Activated naive CD4-positive, alpha-beta T cell treated with anti-CD3 and anti-CD28 coated beads, Interleukin-2, amount 50 U/mL, for 72 hours (primary cell): ENCODE data around the gene WNT8B. TPM values are rescaled to one million over a fixed set of nuclear protein-coding genes. Genes with fewer than 3 reads are reported as not detected.

Source experiments
- ATAC-seq, 2 donors: fragments of 150-1000 bp; cut with Tn5 transposase; 2 replicates each; pipeline ENCODE4 v1.10.0; 2021; ENCODE audit warnings: mild to moderate bottlenecking in 2 of 2, moderate library complexity in 2 of 2
- DNase-seq, 2 donors: peaks; one replicate each; pipeline ENCODE4 v3.0.0; 2021 to 2022; ENCODE audit warnings: low spot score in 2 of 2
- H3K27ac Mint-ChIP-seq, 2 donors: one replicate each; pipeline ENCODE4 v1.8.0; 2022; ENCODE audit warnings: mild to moderate bottlenecking in 2 of 2, mixed read lengths in 2 of 2
- H3K36me3 Mint-ChIP-seq, 2 donors: one replicate each; pipeline ENCODE4 v1.8.0; 2022; ENCODE audit warnings: mixed read lengths in 2 of 2
- H3K9me3 Mint-ChIP-seq, 2 donors: one replicate each; pipeline ENCODE4 v1.8.0; 2022; ENCODE audit warnings: mixed read lengths in 2 of 2
- total RNA-seq, 2 donors: library from RNA; stranded (reverse); gene quantifications; one replicate each; pipeline ENCODE4 v1.2.3, GENCODE V29; 2022

Gene WNT8B
- total RNA-seq, 2 donors from 2014 or later, result 0.20 to 0.45 TPM

- ATAC-seq (no peak), DNase-seq (no peak)
- Mint-ChIP-seq H3K27ac (no peak overlapping the region), H3K9me3 (peaks cover 0 to 3% of the 10 kb centered on the region in 2 donors), H3K36me3 (no peaks in the 10 kb centered on the region)
These were observed 16.2 kb downstream of the WNT8B start for GRCh38 chr10:100479037-100479436.

- H3K9me3 Mint-ChIP-seq, result peaks cover 0 to 3% of the 10 kb centered on the region in 2 donors
- no peaks in the 10 kb centered on the region for H3K36me3 Mint-ChIP-seq
- no peak overlapping the region for H3K27ac Mint-ChIP-seq
- ATAC-seq, result no peak
- no peak for DNase-seq
These were observed 17.2 kb downstream of the WNT8B start for GRCh38 chr10:100480002-100480401.

DNA sequence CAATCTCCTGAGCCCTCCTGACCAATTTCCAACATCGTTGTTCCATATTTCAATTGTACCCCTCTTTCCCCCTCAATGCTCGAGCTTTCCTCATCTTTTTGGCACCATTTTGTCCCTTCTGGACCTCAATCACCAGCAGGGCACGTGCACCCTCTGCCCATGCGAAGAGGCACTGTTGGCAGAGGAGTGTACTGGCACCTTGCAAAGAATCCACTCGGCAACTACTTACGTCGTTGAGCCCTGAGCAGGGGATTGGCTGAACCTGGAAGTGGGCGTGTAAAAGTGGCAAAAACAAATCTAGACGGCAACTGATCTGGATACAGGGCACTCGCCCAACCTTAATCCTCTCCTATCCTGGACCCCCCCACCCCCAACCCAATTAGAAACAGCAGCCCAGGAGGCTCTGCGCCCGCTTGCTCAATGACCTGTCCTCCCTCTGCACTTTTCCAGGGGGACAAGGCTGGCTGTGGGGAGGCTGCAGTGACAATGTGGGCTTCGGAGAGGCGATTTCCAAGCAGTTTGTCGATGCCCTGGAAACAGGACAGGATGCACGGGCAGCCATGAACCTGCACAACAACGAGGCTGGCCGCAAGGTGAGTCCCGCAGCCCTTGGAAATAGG lies 18.8 kb downstream of the WNT8B start:
- peak; percentile 92 to 97 for ATAC-seq
- H3K27ac Mint-ChIP-seq, result peak overlapping the region in 1 of 2 donors; percentile 69
- H3K36me3 Mint-ChIP-seq, result no peaks in the 10 kb centered on the region
- DNase-seq, result peak; percentile 87 to 97
- H3K9me3 Mint-ChIP-seq, result peaks cover 0 to 3% of the 10 kb centered on the region in 2 donors

DNA sequence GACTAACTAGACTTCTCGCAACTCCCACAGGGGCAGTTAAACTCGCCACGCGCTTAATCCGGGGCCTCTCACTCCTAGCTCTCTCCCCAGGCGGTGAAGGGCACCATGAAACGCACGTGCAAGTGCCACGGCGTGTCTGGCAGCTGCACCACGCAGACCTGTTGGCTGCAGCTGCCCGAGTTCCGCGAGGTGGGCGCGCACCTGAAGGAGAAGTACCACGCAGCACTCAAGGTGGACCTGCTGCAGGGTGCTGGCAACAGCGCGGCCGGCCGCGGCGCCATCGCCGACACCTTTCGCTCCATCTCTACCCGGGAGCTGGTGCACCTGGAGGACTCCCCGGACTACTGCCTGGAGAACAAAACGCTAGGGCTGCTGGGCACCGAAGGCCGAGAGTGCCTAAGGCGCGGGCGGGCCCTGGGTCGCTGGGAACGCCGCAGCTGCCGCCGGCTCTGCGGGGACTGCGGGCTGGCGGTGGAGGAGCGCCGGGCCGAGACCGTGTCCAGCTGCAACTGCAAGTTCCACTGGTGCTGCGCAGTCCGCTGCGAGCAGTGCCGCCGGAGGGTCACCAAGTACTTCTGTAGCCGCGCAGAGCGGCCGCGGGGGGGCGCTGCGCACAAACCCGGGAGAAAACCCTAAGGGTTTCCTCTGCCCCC lies 19.5 kb downstream of the WNT8B start:
- Mint-ChIP-seq H3K9me3 (peaks cover 0 to 3% of the 10 kb centered on the region in 2 donors), H3K27ac (no peak overlapping the region), H3K36me3 (peaks cover 0 to 7% of the 10 kb centered on the region in 2 donors)
- peak; percentile 59 to 74 for DNase-seq
- ATAC-seq, result peak; percentile 64 to 75

DNA sequence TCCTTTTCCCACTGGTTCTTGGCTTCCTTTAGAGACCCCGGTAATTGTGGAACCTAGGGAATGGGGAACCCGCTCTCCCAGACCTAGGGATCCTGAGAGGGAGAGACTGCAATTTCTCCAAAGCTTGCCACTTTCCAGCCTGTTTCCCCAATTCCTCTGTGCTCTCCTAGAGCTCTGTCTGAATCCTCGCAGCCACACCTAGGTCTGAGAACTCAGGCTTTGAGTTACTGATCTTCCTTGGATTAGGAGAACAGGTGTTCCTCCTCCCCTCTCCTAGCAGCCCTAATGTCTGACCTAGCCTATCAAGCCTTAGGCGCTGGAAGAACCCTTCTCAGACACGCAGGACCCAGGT lies 20.0 kb downstream of the WNT8B start:
- H3K27ac Mint-ChIP-seq, result no peak overlapping the region
- peaks cover 0 to 3% of the 10 kb centered on the region in 2 donors for H3K9me3 Mint-ChIP-seq
- ATAC-seq (peak in 1 of 2 donors; percentile 12), DNase-seq (no peak)
- H3K36me3 Mint-ChIP-seq, result peaks cover 0 to 7% of the 10 kb centered on the region in 2 donors

- no peak for ATAC-seq
- DNase-seq, result no peak
- H3K9me3 Mint-ChIP-seq, result peaks cover 0 to 3% of the 10 kb centered on the region in 2 donors
- H3K36me3 Mint-ChIP-seq, result peaks cover 1 to 8% of the 10 kb centered on the region in 2 donors
- no peak overlapping the region for H3K27ac Mint-ChIP-seq
These were observed 21.3 kb downstream of the WNT8B start for GRCh38 chr10:100483876-100484666.

DNA sequence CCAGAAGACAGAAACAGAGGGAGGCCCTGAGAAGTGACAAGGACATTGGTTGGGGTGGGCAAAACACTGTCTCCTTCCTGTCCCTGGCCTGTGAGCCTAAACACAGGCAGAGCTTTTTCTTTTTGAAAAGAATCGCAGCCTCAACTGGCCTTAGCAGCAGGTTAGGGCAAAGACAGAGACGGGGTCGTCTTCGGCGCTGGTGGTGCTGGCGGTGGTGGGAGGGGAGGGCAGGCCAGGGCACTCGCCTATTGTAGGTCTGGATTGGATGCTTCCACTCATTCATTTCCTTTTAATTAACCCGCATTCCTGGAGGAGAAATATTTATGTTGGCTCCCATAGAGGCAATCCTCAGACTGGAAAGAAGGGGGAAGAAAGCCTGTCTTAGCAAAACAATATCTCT lies 22.6 kb downstream of the WNT8B start:
- Mint-ChIP-seq H3K9me3 (peaks cover 0 to 3% of the 10 kb centered on the region in 2 donors), H3K36me3 (peaks cover 9 to 17% of the 10 kb centered on the region in 2 donors), H3K27ac (no peak overlapping the region)
- DNase-seq (no peak), ATAC-seq (no peak)

GRCh38 chr10:100485801-100486495 lies 23.1 kb downstream of the WNT8B start:
- ATAC-seq, result no peak

GRCh38 chr10:100487529-100487928 lies 24.7 kb downstream of the WNT8B start:
- Mint-ChIP-seq H3K36me3 (peaks cover 9 to 17% of the 10 kb centered on the region in 2 donors), H3K9me3 (no peaks in the 10 kb centered on the region), H3K27ac (no peak overlapping the region)
- ATAC-seq (no peak), DNase-seq (no peak)

More at GRCh38 chr10:100485801-100486495, 23.1 kb downstream of the WNT8B start:
- Mint-ChIP-seq H3K27ac (peak overlapping the region in 1 of 2 donors; percentile 61), H3K36me3 (peaks cover 9 to 17% of the 10 kb centered on the region in 2 donors), H3K9me3 (peaks cover 0 to 3% of the 10 kb centered on the region in 2 donors)
- DNase-seq, result no peak

DNA sequence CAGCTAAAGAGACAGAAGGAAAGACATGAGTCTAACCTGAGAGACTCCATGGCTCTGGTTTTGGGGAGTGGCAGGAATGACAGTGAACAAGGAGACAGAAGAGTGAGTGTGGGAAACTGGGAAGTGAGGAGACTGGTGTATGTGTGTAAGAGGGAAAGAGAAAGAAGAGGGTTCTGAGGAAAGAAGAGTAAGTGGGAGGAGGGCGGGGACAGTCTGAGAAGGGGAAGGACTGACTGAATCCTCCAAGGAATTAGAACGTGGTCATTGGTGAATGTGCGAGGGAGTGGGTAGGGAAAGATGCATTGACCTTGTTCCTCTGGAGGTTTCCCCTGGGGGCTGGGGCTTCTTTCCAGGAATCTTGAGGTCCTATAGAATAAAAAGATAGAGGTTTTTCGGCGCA lies 26.6 kb downstream of the WNT8B start:
- no peak for ATAC-seq
- no peaks in the 10 kb centered on the region for H3K9me3 Mint-ChIP-seq

GRCh38 chr10:100490531-100490930 lies 27.7 kb downstream of the WNT8B start:
- no peaks in the 10 kb centered on the region for H3K9me3 Mint-ChIP-seq
- ATAC-seq (no peak), DNase-seq (no peak)
- peaks cover 9 to 29% of the 10 kb centered on the region in 2 donors for H3K36me3 Mint-ChIP-seq
- peak overlapping the region in 1 of 2 donors; percentile 3 for H3K27ac Mint-ChIP-seq

More for the DNA sequence above, 26.6 kb downstream of the WNT8B start:
- H3K27ac Mint-ChIP-seq, result peak overlapping the region; percentile 18 to 28
- DNase-seq, result no peak
- peaks cover 9 to 24% of the 10 kb centered on the region in 2 donors for H3K36me3 Mint-ChIP-seq

DNA sequence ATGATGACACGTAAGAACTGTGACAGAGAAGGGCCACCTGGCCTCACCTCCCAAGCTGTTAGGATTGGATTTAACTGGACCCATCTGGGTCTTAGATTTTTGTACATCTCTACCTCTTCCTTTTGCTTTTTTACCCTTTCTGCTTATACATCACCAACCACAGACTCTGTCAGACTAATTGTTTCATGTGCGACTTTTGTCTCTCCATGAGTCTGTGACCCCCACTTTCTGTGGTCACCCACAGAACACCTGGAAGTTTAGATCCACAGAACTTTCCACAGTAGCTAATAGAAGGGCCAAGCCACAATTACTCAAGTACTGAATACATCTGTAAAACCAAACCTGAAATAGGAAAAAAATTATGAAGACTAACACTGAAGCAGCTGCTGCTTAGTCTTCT lies 33.8 kb downstream of the WNT8B start:
- ATAC-seq, result peak; percentile 75 to 85
- H3K36me3 Mint-ChIP-seq, result peaks cover 26 to 43% of the 10 kb centered on the region in 2 donors

GRCh38 chr10:100498059-100498458 lies 35.2 kb downstream of the WNT8B start:
- peaks cover 27 to 48% of the 10 kb centered on the region in 2 donors for H3K36me3 Mint-ChIP-seq
- no peak for DNase-seq
- H3K27ac Mint-ChIP-seq, result no peak overlapping the region
- no peaks in the 10 kb centered on the region for H3K9me3 Mint-ChIP-seq
- no peak for ATAC-seq

More for the DNA sequence above, 33.8 kb downstream of the WNT8B start:
- no peaks in the 10 kb centered on the region for H3K9me3 Mint-ChIP-seq
- peak overlapping the region; percentile 38 to 54 for H3K27ac Mint-ChIP-seq
- no peak for DNase-seq

DNA sequence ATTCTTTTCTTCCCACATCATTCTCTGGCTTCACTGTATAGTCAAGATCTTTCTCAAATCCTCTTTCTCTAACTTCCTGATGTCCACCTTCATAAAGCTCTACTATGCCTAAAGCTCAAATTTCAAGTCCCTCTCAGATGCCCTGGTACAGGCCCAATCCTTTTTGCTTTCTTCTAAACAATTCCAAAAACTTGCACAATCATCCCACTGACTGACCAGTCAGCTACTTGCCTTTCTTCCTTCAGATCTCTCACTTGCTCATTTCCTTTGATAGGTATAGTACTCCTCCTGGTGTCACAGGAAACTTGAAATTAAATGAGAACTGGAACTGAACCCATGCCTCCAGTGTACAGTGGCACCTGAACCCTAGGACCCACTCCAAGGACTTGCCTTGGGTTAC lies 38.6 kb downstream of the WNT8B start:
- Mint-ChIP-seq H3K27ac (no peak overlapping the region), H3K9me3 (no peaks in the 10 kb centered on the region), H3K36me3 (peaks cover 34 to 55% of the 10 kb centered on the region in 2 donors)
- DNase-seq, result no peak
- no peak for ATAC-seq

- Mint-ChIP-seq H3K27ac (no peak overlapping the region), H3K9me3 (no peaks in the 10 kb centered on the region), H3K36me3 (peaks cover 38 to 61% of the 10 kb centered on the region in 2 donors)
- ATAC-seq (no peak), DNase-seq (no peak)
These were observed 40.2 kb downstream of the WNT8B start for GRCh38 chr10:100502926-100503494.

DNA sequence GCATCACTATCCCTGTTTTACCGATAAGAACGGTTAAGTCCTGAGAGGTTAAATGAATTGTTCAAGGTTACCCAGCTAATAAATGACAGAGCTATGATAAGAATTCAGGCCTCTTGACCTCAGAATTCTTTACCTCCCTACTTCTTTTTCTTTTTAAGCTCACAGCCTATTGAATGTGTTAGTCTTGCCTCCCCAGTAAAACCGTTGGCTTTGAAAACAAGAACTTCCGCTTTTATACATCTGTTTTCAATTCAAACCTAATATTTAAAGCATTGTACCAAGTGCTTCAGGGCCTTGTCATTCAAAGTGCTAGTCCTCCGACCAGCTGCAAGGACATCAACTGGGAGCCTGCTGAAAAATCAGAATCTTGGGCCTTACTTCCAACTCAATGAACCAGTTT lies 41.3 kb downstream of the WNT8B start:
- ATAC-seq, result no peak
- Mint-ChIP-seq H3K36me3 (peaks cover 37 to 68% of the 10 kb centered on the region in 2 donors), H3K27ac (no peak overlapping the region), H3K9me3 (no peaks in the 10 kb centered on the region)
- no peak for DNase-seq
